Measurements from ENCODE around the gene PPP1R15B. TPM values are rescaled to one million over a fixed set of nuclear protein-coding genes. Genes with fewer than 3 reads are reported as not detected.
A peak's percentile ranks its signal among the peaks of the same experiment; 100 is the strongest.

The PPP1R15B gene
- total RNA-seq, 1 donor from 2014 or later: 42.1 TPM

DNA sequence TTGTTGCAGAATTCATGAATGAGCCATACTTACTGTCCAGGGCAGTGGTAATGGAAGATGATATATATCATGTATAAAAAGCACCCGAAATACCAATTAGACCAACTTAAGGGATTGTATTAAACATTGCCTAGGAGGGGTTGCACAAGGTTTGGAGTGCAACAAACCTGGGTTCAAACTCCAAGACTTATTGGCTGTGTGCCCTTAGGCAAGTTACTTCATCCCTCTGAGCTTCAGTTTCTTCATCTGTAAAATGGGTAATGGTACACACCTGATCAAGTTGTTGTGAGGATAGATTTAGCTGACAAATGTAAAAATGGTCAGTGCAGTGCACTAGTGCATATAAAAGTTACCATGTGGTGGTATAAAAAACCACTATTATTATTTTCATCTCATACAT lies 9.8 kb upstream of the PPP1R15B start:
- no peak for DNase-seq (ENCODE audit: low read depth)
- H3K36me3 ChIP-seq (ENCODE audit: control insufficient read depth, insufficient read depth, low read length): no peaks in the 10 kb centered on the region
- H3K27me3 ChIP-seq (ENCODE audit: control insufficient read depth, insufficient read depth, low read length): no peaks in the 10 kb centered on the region
- TF ChIP-seq, protein P1, sequence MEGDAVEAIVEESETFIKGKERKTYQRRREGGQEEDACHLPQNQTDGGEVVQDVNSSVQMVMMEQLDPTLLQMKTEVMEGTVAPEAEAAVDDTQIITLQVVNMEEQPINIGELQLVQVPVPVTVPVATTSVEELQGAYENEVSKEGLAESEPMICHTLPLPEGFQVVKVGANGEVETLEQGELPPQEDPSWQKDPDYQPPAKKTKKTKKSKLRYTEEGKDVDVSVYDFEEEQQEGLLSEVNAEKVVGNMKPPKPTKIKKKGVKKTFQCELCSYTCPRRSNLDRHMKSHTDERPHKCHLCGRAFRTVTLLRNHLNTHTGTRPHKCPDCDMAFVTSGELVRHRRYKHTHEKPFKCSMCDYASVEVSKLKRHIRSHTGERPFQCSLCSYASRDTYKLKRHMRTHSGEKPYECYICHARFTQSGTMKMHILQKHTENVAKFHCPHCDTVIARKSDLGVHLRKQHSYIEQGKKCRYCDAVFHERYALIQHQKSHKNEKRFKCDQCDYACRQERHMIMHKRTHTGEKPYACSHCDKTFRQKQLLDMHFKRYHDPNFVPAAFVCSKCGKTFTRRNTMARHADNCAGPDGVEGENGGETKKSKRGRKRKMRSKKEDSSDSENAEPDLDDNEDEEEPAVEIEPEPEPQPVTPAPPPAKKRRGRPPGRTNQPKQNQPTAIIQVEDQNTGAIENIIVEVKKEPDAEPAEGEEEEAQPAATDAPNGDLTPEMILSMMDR (IDR thresholded peaks at IDR 0.05; ENCODE audit: insufficient read depth, low read length, poor library complexity, severe bottlenecking): no peak
- no peak overlapping the region for H3K4me3 ChIP-seq (ENCODE audit: low read depth, low read length)

GRCh38 chr1:204420039-204421004 lies 8.7 kb upstream of the PPP1R15B start:
- Histone ChIP-seq H3K36me3 (ENCODE audit: control insufficient read depth, insufficient read depth, low read length) (no peaks in the 10 kb centered on the region), H3K4me3 (ENCODE audit: low read depth, low read length) (no peak overlapping the region), H3K27me3 (ENCODE audit: control insufficient read depth, insufficient read depth, low read length) (no peaks in the 10 kb centered on the region)
- TF ChIP-seq, protein P1 (IDR thresholded peaks at IDR 0.05; ENCODE audit: insufficient read depth, low read length, poor library complexity, severe bottlenecking): no peak
- no peak for DNase-seq (ENCODE audit: low read depth)

- no peak for DNase-seq (ENCODE audit: low read depth)
- TF ChIP-seq, protein P1 (IDR thresholded peaks at IDR 0.05; ENCODE audit: insufficient read depth, low read length, poor library complexity, severe bottlenecking): no peak
These were observed 7.4 kb upstream of the PPP1R15B start for GRCh38 chr1:204419064-204419403.

DNA sequence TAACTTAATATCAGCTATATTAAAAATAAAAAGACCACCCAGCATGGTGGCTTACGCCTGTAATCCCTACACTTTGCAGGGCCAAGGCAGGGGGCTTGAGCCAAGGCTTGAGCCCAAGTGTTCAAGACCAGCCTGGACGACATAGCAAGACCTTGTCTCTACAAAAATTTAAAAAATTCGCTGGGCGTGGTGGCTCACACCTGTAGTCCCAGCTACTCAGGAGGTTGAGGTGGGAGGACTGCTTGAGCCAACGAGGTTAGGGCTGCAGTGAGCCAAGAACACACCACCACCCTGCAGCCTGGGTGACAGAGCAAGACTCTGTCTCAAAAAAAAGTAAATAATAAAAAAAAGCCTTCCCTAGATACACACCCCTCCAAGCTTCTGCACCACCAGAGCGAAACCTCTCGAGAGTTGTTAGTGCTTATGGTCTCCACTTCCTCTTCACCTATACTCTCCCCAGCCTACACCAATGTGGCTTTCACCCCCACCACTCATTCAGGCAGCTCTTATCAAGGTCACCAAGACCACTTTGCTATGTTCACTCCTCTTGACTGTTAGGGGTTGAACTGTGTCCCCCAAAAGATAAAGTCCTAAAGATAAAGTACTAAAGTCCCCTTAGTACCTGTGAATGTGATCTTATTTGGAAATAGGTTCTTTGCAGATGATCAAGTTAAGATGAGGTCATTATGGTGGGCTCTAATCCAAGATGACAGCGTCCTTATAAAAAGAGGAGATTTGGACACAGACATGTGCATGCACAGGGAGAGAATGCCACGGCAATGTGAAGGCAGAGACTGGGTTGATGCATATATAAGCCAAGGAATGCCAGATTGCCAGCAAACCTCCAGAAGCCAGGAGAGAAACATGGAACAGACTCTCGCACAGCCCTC lies 6.8 kb upstream of the PPP1R15B start:
- TF ChIP-seq, protein P1 (IDR thresholded peaks at IDR 0.05; ENCODE audit: insufficient read depth, low read length, poor library complexity, severe bottlenecking): no peak
- no peaks in the 10 kb centered on the region for H3K27me3 ChIP-seq (ENCODE audit: control insufficient read depth, insufficient read depth, low read length)
- no peaks in the 10 kb centered on the region for H3K36me3 ChIP-seq (ENCODE audit: control insufficient read depth, insufficient read depth, low read length)
- DNase-seq (ENCODE audit: low read depth): no peak
- no peak overlapping the region for H3K4me3 ChIP-seq (ENCODE audit: low read depth, low read length)

More at GRCh38 chr1:204419064-204419403, 7.4 kb upstream of the PPP1R15B start:
- no peaks in the 10 kb centered on the region for H3K27me3 ChIP-seq (ENCODE audit: control insufficient read depth, insufficient read depth, low read length)
- no peaks in the 10 kb centered on the region for H3K36me3 ChIP-seq (ENCODE audit: control insufficient read depth, insufficient read depth, low read length)
- no peak overlapping the region for H3K4me3 ChIP-seq (ENCODE audit: low read depth, low read length)

GRCh38 chr1:204417074-204417997 lies 5.7 kb upstream of the PPP1R15B start:
- Histone ChIP-seq H3K36me3 (ENCODE audit: control insufficient read depth, insufficient read depth, low read length) (no peaks in the 10 kb centered on the region), H3K27me3 (ENCODE audit: control insufficient read depth, insufficient read depth, low read length) (no peaks in the 10 kb centered on the region), H3K4me3 (ENCODE audit: low read depth, low read length) (peak overlapping the region; percentile 1)
- DNase-seq (ENCODE audit: low read depth): peak; percentile 99
- TF ChIP-seq, protein P1 (IDR thresholded peaks at IDR 0.05; ENCODE audit: insufficient read depth, low read length, poor library complexity, severe bottlenecking): no peak
